ENCODE measurements around the gene APOA4.
"Not testable (repeated sequence)": the region's sequence is repeated elsewhere in the genome, so short reads cannot be mapped to it uniquely, and the experiment has no call there.

APOA4 gene

GRCh38 chr11:116849060-116849459 is 26.0 kb upstream of the APOA4 start:
- DNase-seq (ENCODE audit: low spot score) = no peak

- DNase-seq (ENCODE audit: low spot score) = no peak
Measured at GRCh38 chr11:116847612-116848011, 24.5 kb upstream of the APOA4 start.

DNA sequence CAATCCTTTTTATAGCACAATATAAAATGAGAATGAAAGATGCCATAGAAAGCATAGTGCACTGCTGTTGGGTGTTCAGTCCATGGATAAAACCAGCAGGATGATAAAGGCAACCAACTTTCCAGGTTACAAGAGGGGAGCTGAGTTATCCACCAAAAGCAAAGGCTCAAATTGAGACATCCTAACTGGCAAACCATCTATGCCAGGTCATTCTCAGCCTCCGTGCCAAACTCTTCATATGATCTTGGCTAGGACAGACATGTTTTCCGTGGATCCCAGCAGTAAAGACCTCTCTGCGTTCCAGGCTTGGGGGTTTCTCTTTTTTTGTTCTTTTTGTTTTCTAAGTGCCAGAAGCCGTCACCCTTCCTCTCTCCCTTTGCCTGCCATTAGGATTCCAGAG is 21.6 kb upstream of the APOA4 start:
- no peak for DNase-seq (ENCODE audit: low spot score)

DNA sequence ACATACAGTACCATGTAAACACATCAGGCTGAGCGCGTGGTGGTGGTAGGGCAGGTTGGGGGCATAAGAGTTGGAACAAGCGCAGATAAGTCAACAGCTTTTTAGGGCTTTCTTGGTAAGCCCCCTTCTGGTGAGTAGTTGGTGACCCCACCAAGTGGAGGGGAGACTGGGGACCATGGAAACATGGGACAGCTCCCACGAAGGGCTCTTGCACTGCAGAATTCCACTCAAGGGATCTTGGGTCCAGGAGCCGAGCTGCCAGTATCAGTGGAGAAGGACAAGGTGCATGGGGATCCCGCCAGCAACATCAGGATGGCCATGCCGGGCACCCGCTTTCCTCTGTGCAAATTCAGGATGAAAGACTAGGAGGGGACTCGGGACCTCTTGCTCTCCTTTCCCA is 20.6 kb upstream of the APOA4 start:
- no peak for DNase-seq (ENCODE audit: low spot score)

GRCh38 chr11:116842909-116843308 is 19.8 kb upstream of the APOA4 start:
- no peak for DNase-seq (ENCODE audit: low spot score)

- DNase-seq (ENCODE audit: low spot score) = no peak
Measured at GRCh38 chr11:116842117-116842516, 19.0 kb upstream of the APOA4 start.

DNA sequence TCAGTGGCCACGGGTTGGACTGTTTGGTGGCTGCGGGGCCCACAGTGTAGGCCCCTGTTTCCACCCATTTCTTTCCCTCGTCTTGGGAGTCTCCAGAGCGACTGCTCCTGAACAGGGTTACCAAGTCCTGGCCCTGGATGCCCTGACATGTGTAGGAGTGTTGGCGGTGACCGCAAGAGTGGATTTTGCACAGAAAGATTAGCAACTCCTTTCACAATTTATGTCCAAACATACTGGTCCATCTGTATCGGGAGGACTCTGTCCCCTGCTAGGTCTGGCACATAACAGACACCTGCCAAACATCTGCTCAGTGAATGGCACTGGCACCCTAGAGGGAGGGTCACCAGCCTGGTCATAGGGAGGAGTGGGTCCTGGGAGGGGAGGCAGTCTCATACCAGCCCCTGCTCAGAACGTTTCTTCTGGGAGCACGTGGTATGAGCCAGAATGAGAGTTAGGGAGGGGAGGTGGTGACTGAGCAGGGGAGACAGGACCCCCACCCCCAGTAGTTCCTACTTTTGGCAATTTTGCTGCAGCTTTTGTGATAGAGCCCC is 17.7 kb upstream of the APOA4 start:
- DNase-seq (ENCODE audit: low spot score) = no peak

GRCh38 chr11:116840224-116840745 is 17.2 kb upstream of the APOA4 start:
- DNase-seq (ENCODE audit: low spot score) = peak; percentile 53

DNA sequence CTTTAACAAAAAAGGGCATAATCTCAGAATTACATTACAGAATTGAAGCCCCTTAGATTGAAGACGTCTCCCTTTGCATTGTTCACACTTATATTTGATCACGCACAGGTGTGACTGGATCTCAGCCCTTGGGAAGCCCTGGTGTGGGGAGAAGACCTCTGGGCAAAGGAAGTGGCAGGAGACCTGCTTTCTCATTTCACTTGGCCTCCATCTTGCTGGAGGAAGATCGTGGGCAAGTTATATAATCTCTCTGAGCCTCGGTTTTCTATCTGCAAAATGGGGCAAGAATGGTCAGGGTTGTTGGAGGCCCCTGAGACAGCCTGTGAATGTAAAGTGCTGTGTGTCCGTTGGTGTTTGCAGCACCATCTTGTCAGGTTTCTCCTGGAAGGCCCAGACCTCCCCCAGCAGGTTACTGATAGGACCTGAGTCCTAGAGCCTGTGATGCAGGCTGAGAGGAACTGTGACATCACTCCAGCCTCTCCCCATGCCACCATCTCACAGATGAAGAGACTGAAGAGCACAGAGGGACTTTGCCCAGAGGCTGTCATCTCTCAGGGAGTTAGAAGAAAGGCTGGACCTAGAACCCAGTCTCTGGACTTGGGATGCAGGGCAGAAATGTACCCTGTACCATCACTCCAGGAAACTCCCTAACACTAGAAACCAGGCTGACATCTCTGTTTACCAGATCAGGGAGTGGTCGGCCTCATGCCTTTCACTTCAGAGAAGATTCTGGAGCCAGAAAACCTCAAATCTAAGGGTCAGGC is 15.4 kb upstream of the APOA4 start:
- no peak for DNase-seq (ENCODE audit: low spot score)

- no peak for DNase-seq (ENCODE audit: low spot score)
Measured at GRCh38 chr11:116837231-116838091, 14.4 kb upstream of the APOA4 start, which contains the start of gene APOA1. Gene APOA1 (minus strand): TSS chr11:116837622. CDS start chr11:116837387, 235 bp downstream.

DNA sequence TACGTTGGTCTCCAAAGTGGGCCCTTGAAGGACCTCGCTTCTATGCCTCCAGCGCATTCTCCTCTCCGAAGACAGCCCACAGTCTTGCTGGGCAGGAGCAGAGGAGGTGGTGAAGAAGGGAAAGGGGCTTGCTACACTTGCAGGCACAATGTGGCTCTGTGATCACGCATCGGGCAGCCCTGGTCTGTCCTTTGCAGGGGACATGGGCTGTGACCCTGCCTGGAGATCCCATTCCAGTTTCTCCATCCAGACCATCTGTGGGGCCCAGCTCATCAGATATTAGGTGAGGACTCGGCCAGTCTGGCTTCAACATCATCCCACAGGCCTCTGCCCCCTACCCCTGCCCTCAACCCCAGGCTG is 13.5 kb upstream of the APOA4 start:
- DNase-seq (ENCODE audit: low spot score) = no peak

DNA sequence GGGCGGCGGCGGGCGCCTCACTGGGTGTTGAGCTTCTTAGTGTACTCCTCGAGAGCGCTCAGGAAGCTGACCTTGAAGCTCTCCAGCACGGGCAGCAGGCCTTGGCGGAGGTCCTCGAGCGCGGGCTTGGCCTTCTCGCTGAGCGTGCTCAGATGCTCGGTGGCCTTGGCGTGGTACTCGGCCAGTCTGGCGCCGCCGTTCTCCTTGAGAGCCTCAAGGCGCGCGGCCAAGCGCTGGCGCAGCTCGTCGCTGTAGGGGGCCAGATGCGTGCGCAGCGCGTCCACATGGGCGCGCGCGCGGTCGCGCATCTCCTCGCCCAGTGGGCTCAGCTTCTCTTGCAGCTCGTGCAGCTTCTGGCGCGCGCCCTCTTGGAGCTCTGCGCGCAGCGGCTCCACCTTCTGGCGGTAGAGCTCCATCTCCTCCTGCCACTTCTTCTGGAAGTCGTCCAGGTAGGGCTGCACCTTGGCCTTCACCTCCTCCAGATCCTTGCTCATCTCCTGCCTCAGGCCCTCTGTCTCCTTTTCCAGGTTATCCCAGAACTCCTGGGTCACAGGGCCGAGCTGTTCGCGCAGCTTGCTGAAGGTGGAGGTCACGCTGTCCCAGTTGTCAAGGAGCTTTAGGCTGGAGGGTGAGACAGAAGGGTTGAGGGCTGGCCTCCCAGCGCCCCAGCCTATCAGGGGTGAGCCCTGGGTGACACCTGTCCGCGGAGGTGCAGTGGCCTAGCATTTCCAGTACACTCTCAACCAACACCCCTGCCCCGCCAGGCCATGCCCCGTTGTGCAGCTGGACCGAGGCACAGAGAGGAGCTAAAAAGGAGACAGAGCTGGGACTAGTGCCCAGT is 12.9 kb upstream of the APOA4 start:
- DNase-seq (ENCODE audit: low spot score) = peak; percentile 79

- DNase-seq (ENCODE audit: low spot score) = no peak
Measured at GRCh38 chr11:116835042-116835772, 12.1 kb upstream of the APOA4 start.

DNA sequence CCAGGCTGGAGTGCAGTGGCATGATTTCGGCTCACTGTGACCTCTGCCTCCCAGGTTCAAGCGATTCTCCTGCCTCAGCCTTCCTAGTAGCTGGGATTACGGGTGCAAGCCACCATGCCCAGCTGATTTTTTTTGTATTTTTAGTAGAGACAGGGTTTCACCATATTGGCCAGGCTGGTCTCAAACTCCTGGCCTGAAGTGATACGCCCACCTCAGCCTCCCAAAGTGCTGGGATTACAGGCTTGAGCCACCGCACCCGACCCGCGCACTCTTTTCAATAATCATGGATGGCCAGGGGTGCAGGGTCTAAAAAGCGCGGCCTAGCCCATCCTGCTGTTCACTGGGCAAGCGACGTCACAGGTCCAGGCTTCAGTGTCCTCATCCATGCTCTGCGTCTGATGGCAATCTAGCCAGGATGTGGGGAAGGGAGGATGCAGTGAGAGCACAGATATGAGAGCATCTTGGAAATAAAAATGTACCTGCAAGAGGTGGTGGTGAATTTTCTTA is 11.5 kb upstream of the APOA4 start:
- DNase-seq (ENCODE audit: low spot score) = not testable (repeated sequence)

DNA sequence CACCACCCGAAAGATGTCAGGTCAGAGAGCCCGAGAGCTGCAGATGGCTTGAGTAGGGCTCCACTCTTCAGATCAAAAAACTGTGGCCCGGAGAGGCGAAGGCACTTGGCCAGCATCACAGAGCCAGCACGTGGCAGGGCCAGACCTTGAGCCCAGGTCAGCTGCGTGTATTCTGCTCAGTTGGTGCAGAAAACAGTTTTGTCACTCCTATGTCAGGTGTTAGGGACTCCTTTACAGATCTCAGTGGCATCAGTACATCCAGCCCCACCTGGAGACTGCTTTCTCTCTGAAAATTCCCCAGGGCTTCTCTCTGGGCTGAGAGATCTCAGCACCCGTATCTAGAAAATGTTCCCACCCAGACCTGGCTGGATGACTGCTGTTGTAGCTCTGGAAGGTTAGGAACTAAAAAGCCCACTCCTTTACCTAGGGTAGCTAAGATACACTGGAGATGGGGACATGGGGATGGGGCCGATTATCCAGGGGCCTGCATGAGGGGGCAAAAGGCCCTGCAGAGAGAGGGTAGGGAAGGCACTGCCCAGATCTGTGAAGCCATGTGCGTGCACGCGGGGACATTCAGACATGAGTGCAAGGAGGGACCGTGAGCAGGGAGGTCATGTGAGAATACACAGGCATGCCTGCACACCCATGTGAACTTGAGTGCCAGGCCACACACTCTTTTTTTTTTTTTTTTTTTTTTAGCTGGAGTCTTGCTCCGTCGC is 10.9 kb upstream of the APOA4 start:
- DNase-seq (ENCODE audit: low spot score) = no peak

- no peak for DNase-seq (ENCODE audit: low spot score)
Measured at GRCh38 chr11:116833491-116833815, 10.3 kb upstream of the APOA4 start.

DNA sequence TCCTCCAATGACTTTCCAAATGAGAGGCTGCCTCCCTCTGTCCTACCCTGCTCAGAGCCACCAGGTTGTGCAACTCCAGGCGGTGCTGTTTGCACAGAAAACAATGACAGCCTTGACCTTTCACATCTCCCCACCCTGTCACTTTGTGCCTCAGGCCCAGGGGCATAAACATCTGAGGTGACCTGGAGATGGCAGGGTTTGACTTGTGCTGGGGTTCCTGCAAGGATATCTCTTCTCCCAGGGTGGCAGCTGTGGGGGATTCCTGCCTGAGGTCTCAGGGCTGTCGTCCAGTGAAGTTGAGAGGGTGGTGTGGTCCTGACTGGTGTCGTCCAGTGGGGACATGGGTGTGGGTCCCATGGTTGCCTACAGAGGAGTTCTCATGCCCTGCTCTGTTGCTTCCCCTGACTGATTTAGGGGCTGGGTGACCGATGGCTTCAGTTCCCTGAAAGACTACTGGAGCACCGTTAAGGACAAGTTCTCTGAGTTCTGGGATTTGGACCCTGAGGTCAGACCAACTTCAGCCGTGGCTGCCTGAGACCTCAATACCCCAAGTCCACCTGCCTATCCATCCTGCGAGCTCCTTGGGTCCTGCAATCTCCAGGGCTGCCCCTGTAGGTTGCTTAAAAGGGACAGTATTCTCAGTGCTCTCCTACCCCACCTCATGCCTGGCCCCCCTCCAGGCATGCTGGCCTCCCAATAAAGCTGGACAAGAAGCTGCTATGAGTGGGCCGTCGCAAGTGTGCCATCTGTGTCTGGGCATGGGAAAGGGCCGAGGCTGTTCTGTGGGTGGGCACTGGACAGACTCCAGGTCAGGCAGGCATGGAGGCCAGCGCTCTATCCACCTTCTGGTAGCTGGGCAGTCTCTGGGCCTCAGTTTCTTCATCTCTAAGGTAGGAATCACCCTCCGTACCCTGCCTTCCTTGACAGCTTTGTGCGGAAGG is 9.5 kb upstream of the APOA4 start:
- DNase-seq (ENCODE audit: low spot score) = no peak

DNA sequence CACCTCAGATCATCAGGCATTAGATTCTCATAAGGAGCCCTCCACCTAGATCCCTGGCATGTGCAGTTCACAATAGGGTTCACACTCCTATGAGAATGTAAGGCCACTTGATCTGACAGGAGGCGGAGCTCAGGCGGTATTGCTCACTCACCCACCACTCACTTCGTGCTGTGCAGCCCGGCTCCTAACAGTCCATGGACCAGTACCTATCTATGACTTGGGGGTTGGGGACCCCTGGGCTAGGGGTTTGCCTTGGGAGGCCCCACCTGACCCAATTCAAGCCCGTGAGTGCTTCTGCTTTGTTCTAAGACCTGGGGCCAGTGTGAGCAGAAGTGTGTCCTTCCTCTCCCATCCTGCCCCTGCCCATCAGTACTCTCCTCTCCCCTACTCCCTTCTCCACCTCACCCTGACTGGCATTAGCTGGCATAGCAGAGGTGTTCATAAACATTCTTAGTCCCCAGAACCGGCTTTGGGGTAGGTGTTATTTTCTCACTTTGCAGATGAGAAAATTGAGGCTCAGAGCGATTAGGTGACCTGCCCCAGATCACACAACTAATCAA is 8.8 kb upstream of the APOA4 start:
- no peak for DNase-seq (ENCODE audit: low spot score)
